ENCODE results near the gene NT5C2. TPM values are rescaled to one million over a fixed set of nuclear protein-coding genes. Genes with fewer than 3 reads are reported as not detected.
A peak's percentile ranks its signal among the peaks of the same experiment; 100 is the strongest.
"Not testable (repeated sequence)": the region's sequence is repeated elsewhere in the genome, so short reads cannot be mapped to it uniquely, and the experiment has no call there.

Gene NT5C2
- total RNA-seq, 1 experiment from 2014 or later: 74.6 TPM

- Histone ChIP-seq H3K9me3 (ENCODE audit: low read length) (no peaks in the 10 kb centered on the region), H3F3A (ENCODE audit: low read length, unreplicated experiment) (no peaks in the 10 kb centered on the region), H4K20me1 (ENCODE audit: low read length) (no peaks in the 10 kb centered on the region), H3K36me3 (ENCODE audit: low read depth, low read length) (no peaks in the 10 kb centered on the region), H3K9ac (ENCODE audit: low read length) (no peak overlapping the region), H3K9me2 (replicated peaks; ENCODE audit: low read length) (no peaks in the 10 kb centered on the region), H3K4me3 (ENCODE audit: low read length) (no peak overlapping the region), H3K4me1 (ENCODE audit: insufficient read depth, low read length) (no peaks in the 10 kb centered on the region), H3K27me3 (ENCODE audit: low read length) (no peaks in the 10 kb centered on the region), H3K4me2 (ENCODE audit: low read length) (no peak overlapping the region), H3K79me2 (ENCODE audit: low read length) (no peaks in the 10 kb centered on the region), H3K27ac (ENCODE audit: low read length) (no peak overlapping the region), H2AFZ (ENCODE audit: low read length) (no peak overlapping the region)
- intact Hi-C loops (cut with micrococcal nuclease): loop anchor here (1.0 to 2.0 kb wide), 2 partner anchors 152 to 235 kb away; no protein-coding TSS in a partner anchor
- no TSS peak for BruUV-seq (replicated peaks)
- ChIA-PET CTCF (interaction anchor here (1.6 kb wide), 1 partner anchor 175 kb away, joined by 4 read pairs; no protein-coding TSS in a partner anchor), POLR2A (ENCODE audit: unreplicated experiment) (no interaction called here)
- TF ChIP-seq, protein P1, sequence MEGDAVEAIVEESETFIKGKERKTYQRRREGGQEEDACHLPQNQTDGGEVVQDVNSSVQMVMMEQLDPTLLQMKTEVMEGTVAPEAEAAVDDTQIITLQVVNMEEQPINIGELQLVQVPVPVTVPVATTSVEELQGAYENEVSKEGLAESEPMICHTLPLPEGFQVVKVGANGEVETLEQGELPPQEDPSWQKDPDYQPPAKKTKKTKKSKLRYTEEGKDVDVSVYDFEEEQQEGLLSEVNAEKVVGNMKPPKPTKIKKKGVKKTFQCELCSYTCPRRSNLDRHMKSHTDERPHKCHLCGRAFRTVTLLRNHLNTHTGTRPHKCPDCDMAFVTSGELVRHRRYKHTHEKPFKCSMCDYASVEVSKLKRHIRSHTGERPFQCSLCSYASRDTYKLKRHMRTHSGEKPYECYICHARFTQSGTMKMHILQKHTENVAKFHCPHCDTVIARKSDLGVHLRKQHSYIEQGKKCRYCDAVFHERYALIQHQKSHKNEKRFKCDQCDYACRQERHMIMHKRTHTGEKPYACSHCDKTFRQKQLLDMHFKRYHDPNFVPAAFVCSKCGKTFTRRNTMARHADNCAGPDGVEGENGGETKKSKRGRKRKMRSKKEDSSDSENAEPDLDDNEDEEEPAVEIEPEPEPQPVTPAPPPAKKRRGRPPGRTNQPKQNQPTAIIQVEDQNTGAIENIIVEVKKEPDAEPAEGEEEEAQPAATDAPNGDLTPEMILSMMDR (conservative IDR thresholded peaks at IDR 0.05; ENCODE audit: low read depth, low read length): peak; percentile 80
- TF ChIP-seq EZH2phosphoT487 (IDR thresholded peaks at IDR 0.05; ENCODE audit: borderline replicate concordance, low read length) (no peak), EZH2 (IDR thresholded peaks at IDR 0.05; ENCODE audit: low read length, unreplicated experiment) (no peak)
- ATAC-seq: peak; percentile 88
- peak; percentile 74 for DNase-seq
These were observed 123.4 kb downstream of the NT5C2 start for GRCh38 chr10:103069453-103070331.

GRCh38 chr10:103067956-103068355 is 125.1 kb downstream of the NT5C2 start:
- H3K9me3 ChIP-seq (ENCODE audit: low read length): no peaks in the 10 kb centered on the region
- H3K4me2 ChIP-seq (ENCODE audit: low read length): no peak overlapping the region
- H3K27ac ChIP-seq (ENCODE audit: low read length): no peak overlapping the region
- no peaks in the 10 kb centered on the region for H4K20me1 ChIP-seq (ENCODE audit: low read length)
- ATAC-seq: 0 out of 2 replicates have a peak, but pooled peaks have one; percentile 27
- H3K27me3 ChIP-seq (ENCODE audit: low read length): no peaks in the 10 kb centered on the region
- no peak overlapping the region for H3K9ac ChIP-seq (ENCODE audit: low read length)
- no peaks in the 10 kb centered on the region for H3K36me3 ChIP-seq (ENCODE audit: low read depth, low read length)
- TF ChIP-seq EZH2 (IDR thresholded peaks at IDR 0.05; ENCODE audit: low read length, unreplicated experiment): no peak
- TF ChIP-seq EZH2phosphoT487 (IDR thresholded peaks at IDR 0.05; ENCODE audit: borderline replicate concordance, low read length): no peak
- TF ChIP-seq, protein P1 (conservative IDR thresholded peaks at IDR 0.05; ENCODE audit: low read depth, low read length): no peak
- intact Hi-C loops (cut with micrococcal nuclease): loop anchor here (2.0 kb wide), 1 partner anchor 233 kb away; no protein-coding TSS in a partner anchor
- no peak for DNase-seq
- no peaks in the 10 kb centered on the region for H3F3A ChIP-seq (ENCODE audit: low read length, unreplicated experiment)
- POLR2A ChIA-PET (ENCODE audit: unreplicated experiment): interaction anchor here (0.6 kb wide), 1 partner anchor 150 kb away, joined by 3 read pairs; the partner anchor contains the start of gene CNNM2
- no TSS peak for BruUV-seq (replicated peaks)
- no peaks in the 10 kb centered on the region for H3K4me1 ChIP-seq (ENCODE audit: insufficient read depth, low read length)
- H3K4me3 ChIP-seq (ENCODE audit: low read length): no peak overlapping the region
- H3K79me2 ChIP-seq (ENCODE audit: low read length): no peaks in the 10 kb centered on the region
- CTCF ChIA-PET: no interaction called here
- no peaks in the 10 kb centered on the region for H3K9me2 ChIP-seq (replicated peaks; ENCODE audit: low read length)
- H2AFZ ChIP-seq (ENCODE audit: low read length): no peak overlapping the region

DNA sequence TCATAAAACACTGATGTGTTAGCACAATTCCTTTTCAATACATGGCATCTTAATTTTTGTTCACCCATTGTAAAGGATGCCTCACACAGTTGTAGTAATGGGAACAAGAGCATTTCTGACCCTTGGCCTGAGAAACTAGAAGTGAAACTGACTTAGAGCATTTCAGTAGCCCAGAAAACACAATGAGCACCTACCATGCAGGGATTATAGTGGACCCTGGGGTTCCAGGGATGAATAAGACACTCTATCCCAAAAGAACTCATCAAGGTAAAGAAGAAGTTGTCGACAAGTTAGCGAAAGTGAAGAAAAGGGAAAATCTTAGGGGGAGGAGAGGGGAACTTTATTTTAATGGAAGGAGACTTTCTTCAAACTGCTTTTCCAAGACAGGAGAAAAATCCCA is 125.6 kb downstream of the NT5C2 start:
- TF ChIP-seq, protein P1 (conservative IDR thresholded peaks at IDR 0.05; ENCODE audit: low read depth, low read length): no peak
- no peak for TF ChIP-seq EZH2phosphoT487 (IDR thresholded peaks at IDR 0.05; ENCODE audit: borderline replicate concordance, low read length)
- TF ChIP-seq EZH2 (IDR thresholded peaks at IDR 0.05; ENCODE audit: low read length, unreplicated experiment): no peak
- H3K79me2 ChIP-seq (ENCODE audit: low read length): no peaks in the 10 kb centered on the region
- H3F3A ChIP-seq (ENCODE audit: low read length, unreplicated experiment): no peaks in the 10 kb centered on the region
- ATAC-seq (no peak), DNase-seq (no peak)
- H4K20me1 ChIP-seq (ENCODE audit: low read length): no peaks in the 10 kb centered on the region
- H3K27ac ChIP-seq (ENCODE audit: low read length): no peak overlapping the region
- H3K4me1 ChIP-seq (ENCODE audit: insufficient read depth, low read length): no peaks in the 10 kb centered on the region
- no peaks in the 10 kb centered on the region for H3K9me3 ChIP-seq (ENCODE audit: low read length)
- no peak overlapping the region for H3K4me3 ChIP-seq (ENCODE audit: low read length)
- no peaks in the 10 kb centered on the region for H3K36me3 ChIP-seq (ENCODE audit: low read depth, low read length)
- CTCF ChIA-PET: no interaction called here
- no peak overlapping the region for H3K9ac ChIP-seq (ENCODE audit: low read length)
- no peaks in the 10 kb centered on the region for H3K9me2 ChIP-seq (replicated peaks; ENCODE audit: low read length)
- no peaks in the 10 kb centered on the region for H3K27me3 ChIP-seq (ENCODE audit: low read length)
- POLR2A ChIA-PET (ENCODE audit: unreplicated experiment): interaction anchor here (0.6 kb wide), 1 partner anchor 149 kb away, joined by 3 read pairs; the partner anchor contains the start of gene CNNM2
- intact Hi-C loops (cut with micrococcal nuclease): no loop called here
- no TSS peak for BruUV-seq (replicated peaks)
- no peak overlapping the region for H2AFZ ChIP-seq (ENCODE audit: low read length)
- no peak overlapping the region for H3K4me2 ChIP-seq (ENCODE audit: low read length)

DNA sequence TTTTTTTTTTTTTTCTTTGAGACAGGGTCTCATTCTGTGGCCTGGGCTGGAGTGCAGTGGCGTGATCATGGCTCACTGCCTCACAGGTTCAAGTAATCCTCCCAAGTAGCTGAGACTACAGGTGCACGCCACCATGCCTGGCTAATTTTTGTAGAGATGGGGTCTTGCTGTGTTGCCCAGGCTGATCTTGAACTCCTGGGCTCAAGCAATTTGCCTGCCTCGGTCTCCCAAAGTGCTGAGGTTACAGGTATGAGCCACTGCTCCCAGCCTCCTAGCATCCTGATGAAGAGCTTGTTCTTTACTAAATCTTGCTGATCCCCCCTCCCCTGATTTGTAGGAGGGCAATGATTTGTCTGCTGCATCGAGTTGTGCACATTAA is 126.0 kb downstream of the NT5C2 start:
- intact Hi-C loops (cut with micrococcal nuclease); H3K27ac ChIP-seq (ENCODE audit: low read length); H3K4me3 ChIP-seq (ENCODE audit: low read length); H3F3A ChIP-seq (ENCODE audit: low read length, unreplicated experiment); H3K27me3 ChIP-seq (ENCODE audit: low read length); H3K9ac ChIP-seq (ENCODE audit: low read length); H4K20me1 ChIP-seq (ENCODE audit: low read length); H3K36me3 ChIP-seq (ENCODE audit: low read depth, low read length); BruUV-seq (replicated peaks); H3K4me2 ChIP-seq (ENCODE audit: low read length); CTCF ChIA-PET; H3K9me2 ChIP-seq (replicated peaks; ENCODE audit: low read length); POLR2A ChIA-PET (ENCODE audit: unreplicated experiment); H3K9me3 ChIP-seq (ENCODE audit: low read length); DNase-seq; H3K4me1 ChIP-seq (ENCODE audit: insufficient read depth, low read length); H3K79me2 ChIP-seq (ENCODE audit: low read length); ATAC-seq; H2AFZ ChIP-seq (ENCODE audit: low read length): not testable (repeated sequence)

All from PC-3 (cell line).